K562 (cell line): ENCODE results near the gene TRIM44. TPM values are rescaled to one million over a fixed set of nuclear protein-coding genes. Genes with fewer than 3 reads are reported as not detected.

Experiments used
- ATAC-seq: fragments of 200-7000 bp; cut with Tn5 transposase; 3 replicates; pipeline ENCODE4 v1.9.1; 2020; ENCODE audit warnings: moderate library complexity
- BruUV-seq: library from RNA; stranded (reverse); fragments of 400-500 nt; replicated peaks from 2 replicates; lab custom pipeline; 2021; lab: Mats Ljungman, UMichigan
- CTCF ChIA-PET: fragments of 300-600 bp; formaldehyde crosslinking; extraction: SDS; loops from one replicate; lab custom pipeline; 2021; ENCODE audit warnings: low intra/inter-chr PET ratio; lab: Yijun Ruan, JAX
- POLR2A ChIA-PET: fragments of 300-600, 350-650 bp; sonication (Branson Sonifier 250); formaldehyde crosslinking; extraction: SDS; loops from one replicate; lab custom pipeline; 2021; ENCODE audit warnings: antibody characterized with exemption, inconsistent platforms; lab: Yijun Ruan, JAX
- DNase-seq, 4 experiments: peaks; one replicate each; pipeline versions ENCODE4 v3.0.0 to v3.0.0-alpha.2; 2011 to 2018; ENCODE audit warnings: low spot score in 3 of 4, mixed read lengths in 3 of 4; ENCODE audit errors: extremely low read depth in 1 of 4
- FAIRE-seq: peaks from 2 replicates; lab custom pipeline; 2011; peaks lifted over from hg19 to GRCh38; lab: Jason Lieb, UNC
- H2AFZ ChIP-seq: 2 replicates; pipeline ENCODE4 v1.6.0; 2011; ENCODE audit warnings: low read depth, low read length, control low read depth, inconsistent platforms
- H3K27ac ChIP-seq: fragments of 200-600 bp; 3 replicates; pipeline ENCODE4 v1.8.0; 2011; ENCODE audit warnings: low read depth, mild to moderate bottlenecking, control low read depth, inconsistent platforms, low read length, moderate library complexity, mixed read lengths; ENCODE audit errors: extremely low read depth
- H3K27me3 ChIP-seq, 2 experiments: fragments of 300-600 bp in 1 of 2; 2 replicates in 1 of 2; 3 replicates in 1 of 2; pipeline versions ENCODE4 v1.6.0 to v1.8.0; 2011; ENCODE audit warnings: inconsistent platforms in 2 of 2, low read length in 2 of 2, mild to moderate bottlenecking in 1 of 2, mixed read lengths in 1 of 2, moderate library complexity in 1 of 2; ENCODE audit not compliant: control insufficient read depth in 2 of 2, insufficient read depth in 2 of 2
- H3K36me3 ChIP-seq: fragments of 300-600 bp; 3 replicates; pipeline ENCODE4 v1.8.0; 2011; ENCODE audit warnings: mild to moderate bottlenecking, low read length, inconsistent platforms; ENCODE audit not compliant: control insufficient read depth, insufficient read depth
- H3K4me1 ChIP-seq, 2 experiments: fragments of 200-600 bp in 1 of 2; replicated peaks in 1 of 2; 2 replicates in 1 of 2; 3 replicates in 1 of 2; pipeline versions ENCODE4 v1.5.1 to v1.8.0; 2011; ENCODE audit warnings: inconsistent platforms in 2 of 2, low read length in 2 of 2, mild to moderate bottlenecking in 1 of 2, mixed read lengths in 1 of 2, moderate library complexity in 1 of 2; ENCODE audit not compliant: control insufficient read depth in 2 of 2, insufficient read depth in 2 of 2
- H3K4me2 ChIP-seq: 2 replicates; pipeline ENCODE4 v1.6.1; 2011; ENCODE audit warnings: low read length, control low read depth, inconsistent platforms, mixed read lengths; ENCODE audit not compliant: insufficient read depth
- H3K4me3 ChIP-seq: fragments of 200-600 bp; sonication (generic), shearing (Covaris generic); 2 replicates; pipeline ENCODE4 v1.5.1; 2016; ENCODE audit warnings: control low read depth, inconsistent platforms
- H3K79me2 ChIP-seq: fragments of 200-600 bp; 3 replicates; pipeline ENCODE4 v1.8.0; 2011; ENCODE audit warnings: low read length, inconsistent platforms; ENCODE audit not compliant: control insufficient read depth, insufficient read depth
- H3K9ac ChIP-seq, 2 experiments: 2 replicates each; pipeline versions ENCODE4 v1.6.0 to v1.6.1; 2011; ENCODE audit warnings: low read depth in 2 of 2, low read length in 2 of 2, control low read depth in 1 of 2, inconsistent platforms in 1 of 2, mild to moderate bottlenecking in 1 of 2, mixed read lengths in 1 of 2; ENCODE audit not compliant: insufficient read depth in 1 of 2
- H3K9me1 ChIP-seq: one replicate; pipeline ENCODE4 v1.6.0; 2011; ENCODE audit warnings: inconsistent platforms, mild to moderate bottlenecking, low read length, moderate library complexity; ENCODE audit not compliant: control insufficient read depth, insufficient read depth
- H3K9me3 ChIP-seq: replicated peaks from 2 replicates; pipeline ENCODE4 v1.5.1; 2011; ENCODE audit warnings: low read depth, low read length, inconsistent platforms; ENCODE audit not compliant: control insufficient read depth, insufficient read depth
- H4K20me1 ChIP-seq: replicated peaks from 2 replicates; pipeline ENCODE4 v1.6.1; 2011; ENCODE audit warnings: low read length, inconsistent platforms, mixed read lengths; ENCODE audit not compliant: control insufficient read depth, insufficient read depth
- ATF6 ChIP-seq: sonication (generic); formaldehyde crosslinking; IDR thresholded peaks from 2 replicates; pipeline ENCODE4 v1.4.0; 2020; ENCODE audit warnings: mild to moderate bottlenecking, missing genetic modification reagents
- ATF7 ChIP-seq: fragments of 450-650 bp; IDR thresholded peaks from 2 replicates; pipeline ENCODE4 v1.7.1; 2014; ENCODE audit warnings: mild to moderate bottlenecking, moderate library complexity
- CHD2 ChIP-seq: IDR thresholded peaks from 2 replicates; pipeline ENCODE4 v1.6.1; 2011; ENCODE audit warnings: low read depth, low read length
- DEAF1 ChIP-seq: fragments of 450-650 bp; formaldehyde crosslinking; IDR thresholded peaks from 2 replicates; pipeline ENCODE4 v1.4.0; 2020; ENCODE audit warnings: mild to moderate bottlenecking, moderate library complexity
- MYC ChIP-seq, 2 experiments: fragments of 250-450 bp in 1 of 2; sonication (Bioruptor Pico) in 1 of 2; IDR thresholded peaks; 2 replicates each; pipeline versions ENCODE4 v1.5.1 to v1.6.1; 2012 to 2021; ENCODE audit warnings: low read depth in 2 of 2, borderline replicate concordance in 1 of 2, improper control_type of control experiment in 1 of 2, low read length in 1 of 2, mild to moderate bottlenecking in 1 of 2, moderate library complexity in 1 of 2
- NCOA6 ChIP-seq: fragments of 450-650 bp; IDR thresholded peaks from 2 replicates; pipeline ENCODE4 v1.6.1; 2017; ENCODE audit warnings: mild to moderate bottlenecking
- NFIX ChIP-seq: fragments of 250-450 bp; sonication (Bioruptor Pico); IDR thresholded peaks from 2 replicates; pipeline ENCODE4 v1.4.0; 2020; ENCODE audit warnings: low read depth, mild to moderate bottlenecking, moderate library complexity
- NRF1 ChIP-seq, 2 experiments: fragments of 450-650 bp; IDR thresholded peaks in 1 of 2; conservative IDR thresholded peaks in 1 of 2; 2 replicates each; pipeline ENCODE4 v1.6.1; 2014; ENCODE audit warnings: mild to moderate bottlenecking in 2 of 2
- PATZ1 ChIP-seq: fragments of 250-450 bp; sonication (Bioruptor Pico); IDR thresholded peaks from 2 replicates; pipeline ENCODE4 v1.5.0; 2020; ENCODE audit warnings: mild to moderate bottlenecking, borderline replicate concordance
- SRSF9 ChIP-seq: fragments of 200-400 bp; formaldehyde crosslinking; IDR thresholded peaks from 2 replicates; pipeline ENCODE4 v1.6.1; 2017; ENCODE audit warnings: low read depth, low read length, borderline replicate concordance
- ZNF280A ChIP-seq: fragments of 450-650 bp; IDR thresholded peaks from 2 replicates; pipeline ENCODE4 v1.6.1; 2018; ENCODE audit warnings: mild to moderate bottlenecking, low read depth; ENCODE audit not compliant: partially characterized antibody
- WGBS: fragments of 100-300 bp; shearing (Covaris generic); methylation state at CpG from one replicate; pipeline ENCODE4 v1.1.6; 2016; ENCODE audit warnings: low coverage, mixed read lengths; ENCODE audit not compliant: insufficient coverage; ENCODE audit errors: missing lambda C conversion rate; 5-methylcytosine and 5-hydroxymethylcytosine counted together
- in situ Hi-C: fragments of 300-500 bp; cut with MboI; formaldehyde crosslinking; loops from 4 replicates; pipeline ENCODE4 v1.15.0; 2018; ENCODE audit warnings: inconsistent platforms, mixed read lengths
- intact Hi-C: fragments of 100-400 bp; cut with micrococcal nuclease; formaldehyde crosslinking; loops from 2 replicates; pipeline ENCODE4 v1.14.2; 2022
- polyA plus RNA-seq, 8 experiments: library from polyadenylated mRNA; depleted of rRNA in 4 of 8; stranded (reverse) in 5 of 8; unstranded in 3 of 8; fragments of >200 nt; fragmentation: Nextera tagmentation in 2 of 8; fragmentation: Illumina TruSeq in 1 of 8; extraction: Ambion mirVana in 2 of 8; extraction: Trizol in 1 of 8; gene quantifications; 2 replicates each; pipeline versions ENCODE4 v1.2.1 to v1.2.3, GENCODE V29; 2011 to 2014; ENCODE audit warnings: inconsistent platforms in 1 of 8, missing spikeins in 1 of 8
- total RNA-seq, 7 experiments: library from RNA; depleted of rRNA in 6 of 7; stranded (reverse); fragments of >200 nt in 6 of 7; fragmentation: Illumina TruSeq in 2 of 7; extraction: Trizol in 2 of 7; gene quantifications; 2 replicates each; pipeline versions ENCODE4 v1.2.1 to v1.2.3, GENCODE V29; 2011 to 2021; ENCODE audit warnings: low replicate concordance in 1 of 7

Gene TRIM44
- total and polyA plus RNA-seq, 9 of the 15 experiments (the other 6 are each of a cell fraction or from before 2014, with no cell fraction given): 8.3 to 105 (median 37.2) TPM

- H3K4me3 ChIP-seq: no peak overlapping the region
- FAIRE-seq (no peak), DNase-seq (no peak), ATAC-seq (no peak)
- no peak overlapping the region for H3K9ac ChIP-seq
- peaks cover 52% of the 10 kb centered on the region for H3K36me3 ChIP-seq
- no peaks in the 10 kb centered on the region for H4K20me1 ChIP-seq
- no peak overlapping the region for H2AFZ ChIP-seq
- H3K27me3 ChIP-seq: no peaks in the 10 kb centered on the region
- WGBS: 90% methylated on average over 2 of the region's 2 CpGs
- no peaks in the 10 kb centered on the region for H3K9me3 ChIP-seq
- no peaks in the 10 kb centered on the region for H3K79me2 ChIP-seq
- intact Hi-C loops (no loop called here), in situ Hi-C loops (no loop called here)
- no peak overlapping the region for H3K4me2 ChIP-seq
- ChIA-PET CTCF (no interaction called here), POLR2A (no interaction called here)
- H3K27ac ChIP-seq: no peak overlapping the region
- H3K9me1 ChIP-seq: no peaks in the 10 kb centered on the region
- BruUV-seq: no TSS peak
- no peaks in the 10 kb centered on the region for H3K4me1 ChIP-seq
- TF ChIP-seq DEAF1 (no peak), ZNF280A (no peak), SRSF9 (no peak), NCOA6 (no peak), ATF6 (CRISPR knock-in tag) (no peak), PATZ1 (CRISPR knock-in tag) (no peak), ATF7 (no peak), MYC (IDR thresholded peaks at IDR 0.05; ENCODE audit: low read depth, low read length) (no peak), MYC (CRISPR knock-in tag; IDR thresholded peaks at IDR 0.05; ENCODE audit: borderline replicate concordance, low read depth) (no peak), CHD2 (no peak), NFIX (CRISPR knock-in tag) (no peak), NRF1 (conservative IDR thresholded peaks at IDR 0.05 in 1 of 2, IDR thresholded peaks at IDR 0.05 in 1 of 2) (no peak)
Measured at GRCh38 chr11:35736952-35737351, 74.4 kb downstream of the TRIM44 start.
